SU-DHL-6 (cell line): ENCODE measurements around the gene DLG4.

Source experiments
- H2AFZ ChIP-seq: fragments of 200-600 bp; sonication (generic); 2 replicates; pipeline ENCODE4 v1.6.1; 2014; ENCODE audit warnings: low read depth, mild to moderate bottlenecking, moderate library complexity, mixed read lengths, antibody characterized with exemption, low read length; ENCODE audit not compliant: severe bottlenecking
- H3F3A ChIP-seq: fragments of 200-600 bp; shearing (Covaris generic); 2 replicates; pipeline ENCODE4 v1.6.0; 2016; ENCODE audit warnings: antibody characterized with exemption, mild to moderate bottlenecking; ENCODE audit not compliant: insufficient read depth
- H3K27ac ChIP-seq: fragments of 200-600 bp; sonication (generic); 2 replicates; pipeline ENCODE4 v1.5.1; 2016; ENCODE audit warnings: low read depth, mild to moderate bottlenecking, low read length, moderate library complexity, mixed read lengths
- H3K27me3 ChIP-seq: fragments of 200-600 bp; sonication (generic), shearing (Covaris generic); 2 replicates; pipeline ENCODE4 v1.6.0; 2014; ENCODE audit warnings: mild to moderate bottlenecking, low read length
- H3K36me3 ChIP-seq: fragments of 200-600 bp; sonication (generic); 2 replicates; pipeline ENCODE4 v1.6.1; 2014; ENCODE audit warnings: mild to moderate bottlenecking, low read length, mixed read lengths
- H3K4me2 ChIP-seq: fragments of 300-600, 200-600 bp; shearing (Covaris generic), sonication (generic); 2 replicates; pipeline ENCODE4 v1.6.0; 2014; ENCODE audit warnings: low read length, low read depth, mild to moderate bottlenecking; ENCODE audit not compliant: poor library complexity, severe bottlenecking
- H3K4me3 ChIP-seq: fragments of 200-600 bp; sonication (generic); 2 replicates; pipeline ENCODE4 v1.5.1; 2014; ENCODE audit warnings: antibody characterized with exemption, low read length, mild to moderate bottlenecking, mixed read lengths; ENCODE audit not compliant: insufficient read depth, poor library complexity, severe bottlenecking
- H3K79me2 ChIP-seq: fragments of 200-600 bp; sonication (generic); 2 replicates; pipeline ENCODE4 v1.6.1; 2014; ENCODE audit warnings: mild to moderate bottlenecking, low read length, moderate library complexity; ENCODE audit not compliant: insufficient read depth
- H3K9ac ChIP-seq: fragments of 200-600 bp; sonication (generic); 2 replicates; pipeline ENCODE4 v1.7.0; 2014; ENCODE audit warnings: mild to moderate bottlenecking, low read length
- H3K9me2 ChIP-seq: fragments of 200-600 bp; sonication (generic); replicated peaks from 2 replicates; pipeline ENCODE4 v1.6.1; 2014; ENCODE audit warnings: low read length; ENCODE audit not compliant: insufficient read depth
- H3K9me3 ChIP-seq: fragments of 200-600 bp; sonication (generic); 2 replicates; pipeline ENCODE4 v1.6.1; 2014; ENCODE audit warnings: low read length, mixed read lengths; ENCODE audit not compliant: insufficient read depth
- H4K20me1 ChIP-seq: fragments of 200-600 bp; sonication (generic); 2 replicates; pipeline ENCODE4 v1.6.1; 2014; ENCODE audit warnings: low read depth, mild to moderate bottlenecking, antibody characterized with exemption, low read length, moderate library complexity, mixed read lengths
- EZH2phosphoT487 ChIP-seq: fragments of 200-600 bp; sonication (generic), shearing (Covaris generic); conservative IDR thresholded peaks from 2 replicates; pipeline ENCODE4 v1.6.1; 2018; ENCODE audit warnings: mild to moderate bottlenecking, antibody characterized with exemption, low read length, moderate library complexity, mixed read lengths
- TF ChIP-seq, protein P1 (sequence below): fragments of 200-600 bp; sonication (generic); IDR thresholded peaks from one replicate; pipeline ENCODE4 v1.5.1; 2017; ENCODE audit warnings: antibody characterized with exemption, mild to moderate bottlenecking, low read length, moderate library complexity; ENCODE audit not compliant: insufficient read depth, poor library complexity, severe bottlenecking

Gene DLG4

DNA sequence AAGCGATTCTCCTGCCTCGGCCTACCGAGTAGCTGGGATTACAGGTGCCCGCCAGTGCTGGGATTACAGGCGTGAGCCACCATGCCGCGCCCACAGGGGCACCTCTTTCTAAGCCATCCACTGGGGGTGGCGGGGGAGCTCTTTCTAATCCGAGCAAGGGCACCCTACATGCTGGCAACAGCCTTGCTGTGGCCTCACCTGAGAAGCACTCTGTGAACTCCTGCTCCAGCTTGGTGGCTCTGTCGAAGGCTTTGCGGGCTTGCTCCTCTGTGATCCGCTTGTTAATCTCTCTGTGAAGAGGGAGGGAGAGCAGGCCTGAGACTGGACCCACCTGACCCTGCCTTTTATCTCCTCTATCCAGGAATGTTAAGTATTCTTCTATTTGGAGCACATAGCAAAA is 28.6 kb downstream of the DLG4 start:
- no peak overlapping the region for H3K9ac ChIP-seq
- H3K4me3 ChIP-seq: no peak overlapping the region
- no peaks in the 10 kb centered on the region for H3K79me2 ChIP-seq
- H3K27me3 ChIP-seq: no peaks in the 10 kb centered on the region
- no peak overlapping the region for H3K27ac ChIP-seq
- H3K9me2 ChIP-seq: no peaks in the 10 kb centered on the region
- no peak overlapping the region for H2AFZ ChIP-seq
- H3K4me2 ChIP-seq: no peak overlapping the region
- H4K20me1 ChIP-seq: no peaks in the 10 kb centered on the region
- H3K9me3 ChIP-seq: no peaks in the 10 kb centered on the region
- no peaks in the 10 kb centered on the region for H3K36me3 ChIP-seq
- H3F3A ChIP-seq: no peaks in the 10 kb centered on the region
- no peak for TF ChIP-seq EZH2phosphoT487
- TF ChIP-seq, protein P1, sequence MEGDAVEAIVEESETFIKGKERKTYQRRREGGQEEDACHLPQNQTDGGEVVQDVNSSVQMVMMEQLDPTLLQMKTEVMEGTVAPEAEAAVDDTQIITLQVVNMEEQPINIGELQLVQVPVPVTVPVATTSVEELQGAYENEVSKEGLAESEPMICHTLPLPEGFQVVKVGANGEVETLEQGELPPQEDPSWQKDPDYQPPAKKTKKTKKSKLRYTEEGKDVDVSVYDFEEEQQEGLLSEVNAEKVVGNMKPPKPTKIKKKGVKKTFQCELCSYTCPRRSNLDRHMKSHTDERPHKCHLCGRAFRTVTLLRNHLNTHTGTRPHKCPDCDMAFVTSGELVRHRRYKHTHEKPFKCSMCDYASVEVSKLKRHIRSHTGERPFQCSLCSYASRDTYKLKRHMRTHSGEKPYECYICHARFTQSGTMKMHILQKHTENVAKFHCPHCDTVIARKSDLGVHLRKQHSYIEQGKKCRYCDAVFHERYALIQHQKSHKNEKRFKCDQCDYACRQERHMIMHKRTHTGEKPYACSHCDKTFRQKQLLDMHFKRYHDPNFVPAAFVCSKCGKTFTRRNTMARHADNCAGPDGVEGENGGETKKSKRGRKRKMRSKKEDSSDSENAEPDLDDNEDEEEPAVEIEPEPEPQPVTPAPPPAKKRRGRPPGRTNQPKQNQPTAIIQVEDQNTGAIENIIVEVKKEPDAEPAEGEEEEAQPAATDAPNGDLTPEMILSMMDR: no peak

DNA sequence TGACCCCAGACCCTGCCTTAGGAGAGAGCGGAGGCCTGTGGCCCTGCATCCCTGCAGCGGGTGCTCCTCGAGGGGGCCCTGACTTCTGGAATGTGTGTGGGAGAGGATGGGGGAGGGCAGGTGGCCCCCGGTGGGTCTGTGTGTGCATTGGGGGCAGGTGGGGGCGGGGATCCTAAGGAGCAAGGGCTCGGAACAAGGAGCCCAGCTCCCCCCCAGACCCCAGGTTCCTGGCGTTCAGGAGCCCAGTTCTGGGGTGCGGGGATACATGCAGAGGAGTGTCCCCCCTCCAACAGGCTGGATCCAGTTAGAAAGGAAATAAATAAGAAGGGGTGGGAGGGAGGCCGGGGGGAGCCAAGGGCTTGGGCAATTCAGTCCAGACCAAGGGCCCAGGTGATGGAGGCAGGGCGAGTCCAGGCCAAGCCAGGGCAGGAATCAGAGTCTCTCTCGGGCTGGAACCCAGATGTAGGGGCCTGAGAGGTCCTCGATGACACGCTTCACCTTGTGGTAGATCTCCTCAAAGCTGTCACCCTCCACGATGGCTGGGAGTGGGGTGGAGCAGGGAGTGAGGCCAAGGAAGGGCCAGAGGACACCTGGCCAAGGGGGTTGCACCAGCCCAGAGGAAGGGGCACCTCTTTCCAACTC is 29.2 kb downstream of the DLG4 start:
- Histone ChIP-seq H3K4me3 (no peak overlapping the region), H3K4me2 (no peak overlapping the region), H3F3A (no peaks in the 10 kb centered on the region), H3K79me2 (no peaks in the 10 kb centered on the region), H3K36me3 (no peaks in the 10 kb centered on the region), H3K9me2 (no peaks in the 10 kb centered on the region), H4K20me1 (no peaks in the 10 kb centered on the region), H3K27ac (no peak overlapping the region), H3K27me3 (no peaks in the 10 kb centered on the region), H3K9ac (no peak overlapping the region), H3K9me3 (no peaks in the 10 kb centered on the region), H2AFZ (no peak overlapping the region)
- TF ChIP-seq, protein P1: no peak
- no peak for TF ChIP-seq EZH2phosphoT487

DNA sequence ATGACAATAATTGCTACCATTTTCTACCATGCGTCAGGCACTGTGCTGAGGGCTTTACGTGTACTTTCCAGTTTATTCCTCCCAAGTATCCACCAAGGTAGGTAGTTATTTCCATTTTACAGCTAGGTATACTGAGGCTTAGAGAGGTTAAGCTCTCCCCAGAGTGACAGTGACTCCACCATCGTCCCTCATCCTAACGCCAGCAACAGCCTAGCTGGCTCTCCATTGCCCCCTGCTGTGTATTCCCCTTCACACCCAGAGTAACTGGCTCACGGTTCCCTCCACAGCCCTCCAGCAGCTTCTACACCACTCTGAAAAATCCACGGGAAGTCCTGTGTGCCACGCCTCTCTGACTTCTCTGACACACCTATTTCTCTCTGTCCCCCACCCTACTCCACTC is 33.4 kb downstream of the DLG4 start:
- Histone ChIP-seq H3K27me3 (no peaks in the 10 kb centered on the region), H3K9ac (no peak overlapping the region), H2AFZ (no peak overlapping the region), H3K9me3 (no peaks in the 10 kb centered on the region), H4K20me1 (no peaks in the 10 kb centered on the region), H3K79me2 (no peaks in the 10 kb centered on the region), H3K4me2 (no peak overlapping the region), H3F3A (no peaks in the 10 kb centered on the region), H3K36me3 (no peaks in the 10 kb centered on the region), H3K9me2 (no peaks in the 10 kb centered on the region), H3K27ac (no peak overlapping the region), H3K4me3 (no peak overlapping the region)
- TF ChIP-seq EZH2phosphoT487: no peak
- TF ChIP-seq, protein P1: no peak
